ENCODE results near the gene LACTBL1. TPM values are rescaled to one million over a fixed set of nuclear protein-coding genes. Genes with fewer than 3 reads are reported as not detected.
A peak's percentile ranks its signal among the peaks of the same experiment; 100 is the strongest.

The LACTBL1 gene
- total and polyA plus RNA-seq, 2 of the 8 experiments (the other 6 are each of a cell fraction or from before 2014, with no cell fraction given): not detected

DNA sequence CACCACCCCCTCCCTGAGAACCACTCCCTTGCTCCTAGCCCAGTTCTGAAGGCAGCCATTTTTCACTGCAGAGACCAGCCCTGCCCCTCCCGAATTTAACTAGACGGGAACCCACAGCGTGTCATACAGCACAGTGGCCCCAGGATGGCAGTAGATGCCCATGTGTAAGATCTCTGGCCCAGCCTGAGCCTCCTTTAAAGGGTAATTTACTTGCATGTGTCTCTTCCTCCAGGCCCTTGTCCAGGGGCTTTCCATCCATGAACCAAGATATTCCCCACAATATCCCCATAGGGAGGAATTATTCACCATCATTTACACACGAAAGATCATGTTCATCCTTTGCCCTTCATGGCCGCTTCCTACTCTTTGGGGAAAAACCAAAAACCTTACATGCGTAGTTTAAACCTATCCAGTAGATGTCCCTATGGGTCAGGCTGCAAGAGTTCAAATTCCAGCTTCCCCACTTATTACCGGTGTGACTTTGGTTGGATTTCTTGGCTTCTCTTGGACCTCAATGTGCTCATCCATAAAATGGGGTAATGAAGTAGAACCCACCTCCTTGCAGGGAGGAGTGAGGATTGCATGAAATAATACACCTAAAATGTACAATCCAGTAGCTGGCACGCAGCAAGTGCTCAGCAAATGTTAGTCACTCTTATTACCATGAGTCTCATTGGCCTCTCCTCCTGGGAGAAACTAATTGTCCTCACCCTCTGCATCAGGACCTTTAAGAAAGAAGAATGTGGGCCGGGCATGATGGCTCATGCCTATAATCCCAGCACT is 4.0 kb upstream of the LACTBL1 start (continued):
- no peak for TF ChIP-seq PHF8 (conservative IDR thresholded peaks at IDR 0.05; ENCODE audit: low read depth, low read length)
- TF ChIP-seq BACH1 (IDR thresholded peaks at IDR 0.05; ENCODE audit: low read length): no peak
- TF ChIP-seq CREB1 (IDR thresholded peaks at IDR 0.05): peak; percentile 80
- TF ChIP-seq NANOG (IDR thresholded peaks at IDR 0.05; ENCODE audit: insufficient read depth, low read depth, low read length, poor library complexity, severe bottlenecking): no peak
- TF ChIP-seq YY1 (IDR thresholded peaks at IDR 0.05; ENCODE audit: low read depth, low read length): peak; percentile 93
- TF ChIP-seq TBP (IDR thresholded peaks at IDR 0.05; ENCODE audit: low read depth, low read length): no peak; the same call in 1 of the 2 replicates
- peak; percentile 89 to 92 (median 91) for TF ChIP-seq CTCF (IDR thresholded peaks at IDR 0.05; ENCODE audit: control extremely low read depth in 1 of 3, insufficient read depth in 1 of 3, low read depth in 1 of 3, low read length in 3 of 3)
- no peak for TF ChIP-seq SP2 (IDR thresholded peaks at IDR 0.05; ENCODE audit: low read length)
- TF ChIP-seq, protein P1, sequence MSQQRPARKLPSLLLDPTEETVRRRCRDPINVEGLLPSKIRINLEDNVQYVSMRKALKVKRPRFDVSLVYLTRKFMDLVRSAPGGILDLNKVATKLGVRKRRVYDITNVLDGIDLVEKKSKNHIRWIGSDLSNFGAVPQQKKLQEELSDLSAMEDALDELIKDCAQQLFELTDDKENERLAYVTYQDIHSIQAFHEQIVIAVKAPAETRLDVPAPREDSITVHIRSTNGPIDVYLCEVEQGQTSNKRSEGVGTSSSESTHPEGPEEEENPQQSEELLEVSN (IDR thresholded peaks at IDR 0.05): no peak
- peak; percentile 65 for TF ChIP-seq TAF1 (IDR thresholded peaks at IDR 0.05; ENCODE audit: low read depth, low read length)
- no peak for TF ChIP-seq SIX5 (IDR thresholded peaks at IDR 0.05; ENCODE audit: low read depth, low read length)
- TF ChIP-seq RAD21 (IDR thresholded peaks at IDR 0.05 in 1 of 2, conservative IDR thresholded peaks at IDR 0.05 in 1 of 2; ENCODE audit: low read depth in 2 of 2, low read length in 2 of 2): peak; percentile 92 to 93
- TF ChIP-seq GTF2F1 (IDR thresholded peaks at IDR 0.05; ENCODE audit: borderline replicate concordance, low read depth, low read length): no peak
- TF ChIP-seq EZH2 (IDR thresholded peaks at IDR 0.05; ENCODE audit: low read depth, low read length, severe bottlenecking): no peak
- TF ChIP-seq JUND (IDR thresholded peaks at IDR 0.05; ENCODE audit: low read length): no peak
- TF ChIP-seq CBX8 (IDR thresholded peaks at IDR 0.05; ENCODE audit: borderline replicate concordance, low read depth, low read length): no peak
- TF ChIP-seq, protein P2, sequence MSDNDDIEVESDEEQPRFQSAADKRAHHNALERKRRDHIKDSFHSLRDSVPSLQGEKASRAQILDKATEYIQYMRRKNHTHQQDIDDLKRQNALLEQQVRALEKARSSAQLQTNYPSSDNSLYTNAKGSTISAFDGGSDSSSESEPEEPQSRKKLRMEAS (IDR thresholded peaks at IDR 0.05): no peak
- peak in 1 of 2 experiments; percentile 36; a peak in 1 of 3 replicates for TF ChIP-seq POLR2A (IDR thresholded peaks at IDR 0.05; ENCODE audit: control extremely low read depth in 1 of 2, low read depth in 2 of 2, low read length in 2 of 2)
- TF ChIP-seq KDM5A (IDR thresholded peaks at IDR 0.05; ENCODE audit: low read length): no peak
- no peak for TF ChIP-seq EGR1 (IDR thresholded peaks at IDR 0.05; ENCODE audit: borderline replicate concordance, low read depth, low read length)
- no peak for TF ChIP-seq RFX5 (IDR thresholded peaks at IDR 0.05; ENCODE audit: borderline replicate concordance, low read depth, low read length)

Data from H1 (cell line).